Fibroblast of pulmonary artery (primary cell): Measurements from ENCODE around the gene ARRDC3.

Experiments
- DNase-seq: peaks from one replicate; pipeline ENCODE4 v3.0.0-alpha.2; 2010; ENCODE audit warnings: low read depth
- H3K4me3 ChIP-seq: replicated peaks from 2 replicates; pipeline ENCODE4 v1.5.1; 2011; ENCODE audit warnings: low read depth, mild to moderate bottlenecking, control low read depth, low read length, moderate library complexity
- TF ChIP-seq, protein P1 (sequence below): IDR thresholded peaks from 2 replicates; pipeline ENCODE4 v1.5.1; 2011; ENCODE audit warnings: mild to moderate bottlenecking, control low read depth, low read length, inconsistent platforms; ENCODE audit errors: missing control alignments

ARRDC3 gene

GRCh38 chr5:91419571-91420537, 36.7 kb upstream of the ARRDC3 start:
- no peak overlapping the region for H3K4me3 ChIP-seq
- TF ChIP-seq, protein P1, sequence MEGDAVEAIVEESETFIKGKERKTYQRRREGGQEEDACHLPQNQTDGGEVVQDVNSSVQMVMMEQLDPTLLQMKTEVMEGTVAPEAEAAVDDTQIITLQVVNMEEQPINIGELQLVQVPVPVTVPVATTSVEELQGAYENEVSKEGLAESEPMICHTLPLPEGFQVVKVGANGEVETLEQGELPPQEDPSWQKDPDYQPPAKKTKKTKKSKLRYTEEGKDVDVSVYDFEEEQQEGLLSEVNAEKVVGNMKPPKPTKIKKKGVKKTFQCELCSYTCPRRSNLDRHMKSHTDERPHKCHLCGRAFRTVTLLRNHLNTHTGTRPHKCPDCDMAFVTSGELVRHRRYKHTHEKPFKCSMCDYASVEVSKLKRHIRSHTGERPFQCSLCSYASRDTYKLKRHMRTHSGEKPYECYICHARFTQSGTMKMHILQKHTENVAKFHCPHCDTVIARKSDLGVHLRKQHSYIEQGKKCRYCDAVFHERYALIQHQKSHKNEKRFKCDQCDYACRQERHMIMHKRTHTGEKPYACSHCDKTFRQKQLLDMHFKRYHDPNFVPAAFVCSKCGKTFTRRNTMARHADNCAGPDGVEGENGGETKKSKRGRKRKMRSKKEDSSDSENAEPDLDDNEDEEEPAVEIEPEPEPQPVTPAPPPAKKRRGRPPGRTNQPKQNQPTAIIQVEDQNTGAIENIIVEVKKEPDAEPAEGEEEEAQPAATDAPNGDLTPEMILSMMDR: peak; percentile 48
- DNase-seq: peak; percentile 77

DNA sequence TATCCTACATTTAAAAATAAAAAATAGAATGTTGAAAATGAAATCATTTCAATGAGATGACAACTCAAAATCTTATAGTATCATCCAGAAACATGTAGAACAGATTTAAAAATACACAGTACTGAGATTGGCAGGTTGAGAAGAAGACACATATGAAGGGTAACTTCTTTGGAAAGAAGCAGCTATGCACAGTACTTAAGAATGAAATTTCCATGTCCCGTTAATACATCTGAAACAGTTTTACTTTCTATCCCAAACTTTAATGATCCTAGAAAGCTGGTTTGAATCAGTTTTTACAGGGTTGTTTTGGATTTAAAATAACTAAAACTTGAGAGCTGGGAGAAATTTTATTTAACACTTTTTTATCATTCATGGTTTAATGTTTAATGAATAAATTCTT, 36.0 kb upstream of the ARRDC3 start:
- TF ChIP-seq, protein P1: no peak
- no peak for DNase-seq
- H3K4me3 ChIP-seq: no peak overlapping the region

DNA sequence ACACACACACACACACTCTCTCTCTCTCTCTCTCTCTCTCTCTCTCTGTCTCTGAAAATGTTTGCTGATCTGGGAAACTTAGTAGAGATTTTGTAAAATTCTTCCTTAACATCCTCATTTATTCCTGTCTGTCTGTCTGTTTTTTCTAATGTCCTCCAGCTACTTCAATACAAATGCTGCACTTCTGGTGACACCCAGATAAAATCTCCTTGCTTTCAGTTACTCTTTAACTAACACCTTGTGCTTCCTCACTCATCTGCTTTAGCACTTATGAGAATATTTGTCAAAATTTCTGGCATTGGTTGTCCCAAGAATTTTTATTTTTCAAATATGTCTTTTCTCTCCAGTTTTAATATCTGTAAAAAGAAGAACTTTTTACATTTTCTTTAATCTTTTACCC, 35.0 kb upstream of the ARRDC3 start:
- TF ChIP-seq, protein P1: no peak
- DNase-seq: no peak
- H3K4me3 ChIP-seq: no peak overlapping the region

GRCh38 chr5:91417219-91417618, 34.1 kb upstream of the ARRDC3 start:
- H3K4me3 ChIP-seq: no peak overlapping the region
- DNase-seq: peak; percentile 13
- TF ChIP-seq, protein P1: no peak

DNA sequence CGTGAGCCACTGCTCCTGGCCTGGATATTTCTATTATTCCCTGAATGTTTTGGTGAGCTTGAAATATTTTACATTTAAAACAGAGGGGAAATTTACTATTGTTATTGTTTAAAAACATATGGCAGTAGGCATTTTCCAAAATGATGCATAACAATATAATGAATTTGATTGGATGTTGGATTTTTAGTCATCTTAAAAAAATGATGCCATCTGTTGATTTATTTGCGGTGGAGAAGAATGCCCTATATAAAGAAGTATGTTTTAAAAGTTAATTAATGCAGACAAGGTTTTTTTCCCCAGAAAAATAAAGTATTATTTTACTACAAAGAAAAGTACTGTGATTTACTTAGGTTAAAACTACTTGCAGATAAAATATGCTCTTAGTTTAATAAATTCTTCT, 33.4 kb upstream of the ARRDC3 start:
- no peak for DNase-seq
- TF ChIP-seq, protein P1: no peak
- H3K4me3 ChIP-seq: no peak overlapping the region

- TF ChIP-seq, protein P1: no peak
These were observed 26.2 kb upstream of the ARRDC3 start for GRCh38 chr5:91409304-91409703.

More at GRCh38 chr5:91409304-91409703, 26.2 kb upstream of the ARRDC3 start:
- DNase-seq: no peak
- H3K4me3 ChIP-seq: no peak overlapping the region
